CD4-positive, alpha-beta T cell treated with Interferon gamma for 1 hour (primary cell): Measurements from ENCODE around the gene EXOC4.
"Not testable (repeated sequence)": the region's sequence is repeated elsewhere in the genome, so short reads cannot be mapped to it uniquely, and the experiment has no call there.

Experiments used
- DNase-seq: peaks from one replicate; pipeline ENCODE4 v3.0.0-alpha.2; 2020

Gene EXOC4

DNA sequence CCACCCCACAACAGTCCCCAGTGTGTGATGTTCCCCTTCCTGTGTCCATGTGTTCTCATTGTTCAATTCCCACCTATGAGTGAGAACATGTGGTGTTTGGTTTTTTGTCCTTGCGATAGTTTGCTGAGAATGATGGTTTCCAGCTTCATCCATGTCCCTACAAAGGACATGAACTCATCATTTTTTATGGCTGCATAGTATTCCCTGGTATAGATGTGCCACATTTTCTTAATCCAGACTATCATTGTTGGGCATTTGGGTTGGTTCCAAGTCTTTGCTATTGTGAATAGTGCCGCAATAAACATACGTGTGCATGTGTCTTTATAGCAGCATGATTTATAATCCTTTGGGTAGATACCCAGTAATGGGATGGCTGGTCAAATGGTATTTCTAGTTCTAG is 26.1 kb downstream of the EXOC4 start:
- DNase-seq = not testable (repeated sequence)

DNA sequence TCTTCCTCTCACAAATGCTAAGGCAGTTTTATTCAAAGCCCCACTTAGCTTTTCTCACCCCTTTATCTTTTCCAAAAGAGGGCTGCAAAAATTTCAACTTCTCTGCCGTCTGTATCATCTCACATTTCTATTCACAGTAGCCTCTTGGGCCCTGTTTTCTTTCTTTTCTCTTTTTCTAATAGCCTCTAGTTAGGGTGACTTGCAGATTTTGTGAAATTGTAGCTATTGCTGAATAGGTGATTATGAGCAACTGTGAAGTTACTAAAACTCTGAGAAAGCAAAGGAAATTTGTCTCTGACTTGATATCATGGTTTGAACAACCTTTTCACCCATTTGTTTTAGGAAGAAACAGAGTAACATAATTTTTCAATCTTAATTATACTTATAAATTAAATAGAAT is 29.2 kb downstream of the EXOC4 start:
- DNase-seq = no peak

GRCh38 chr7:133284092-133284491 is 31.2 kb downstream of the EXOC4 start:
- DNase-seq = no peak

DNA sequence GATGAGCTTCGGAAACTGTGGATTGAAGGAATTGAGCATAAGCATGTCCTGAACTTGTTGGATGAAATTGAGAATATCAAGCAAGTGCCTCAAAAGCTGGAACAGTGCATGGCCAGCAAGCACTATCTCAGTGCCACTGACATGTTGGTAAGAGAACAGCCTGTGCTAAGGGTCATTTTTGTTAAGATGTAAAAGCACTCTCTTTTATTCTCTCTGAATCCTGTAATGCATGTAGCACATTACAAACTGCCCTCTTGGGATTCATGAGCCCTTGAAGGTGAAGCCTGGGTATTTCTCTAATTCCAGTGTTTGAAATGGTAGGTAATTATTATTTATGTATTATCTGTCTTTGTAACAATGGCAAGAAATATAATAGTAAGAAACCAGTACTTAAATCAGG is 36.1 kb downstream of the EXOC4 start:
- DNase-seq = no peak

- no peak for DNase-seq
Measured at GRCh38 chr7:133290041-133290440, 37.2 kb downstream of the EXOC4 start.

DNA sequence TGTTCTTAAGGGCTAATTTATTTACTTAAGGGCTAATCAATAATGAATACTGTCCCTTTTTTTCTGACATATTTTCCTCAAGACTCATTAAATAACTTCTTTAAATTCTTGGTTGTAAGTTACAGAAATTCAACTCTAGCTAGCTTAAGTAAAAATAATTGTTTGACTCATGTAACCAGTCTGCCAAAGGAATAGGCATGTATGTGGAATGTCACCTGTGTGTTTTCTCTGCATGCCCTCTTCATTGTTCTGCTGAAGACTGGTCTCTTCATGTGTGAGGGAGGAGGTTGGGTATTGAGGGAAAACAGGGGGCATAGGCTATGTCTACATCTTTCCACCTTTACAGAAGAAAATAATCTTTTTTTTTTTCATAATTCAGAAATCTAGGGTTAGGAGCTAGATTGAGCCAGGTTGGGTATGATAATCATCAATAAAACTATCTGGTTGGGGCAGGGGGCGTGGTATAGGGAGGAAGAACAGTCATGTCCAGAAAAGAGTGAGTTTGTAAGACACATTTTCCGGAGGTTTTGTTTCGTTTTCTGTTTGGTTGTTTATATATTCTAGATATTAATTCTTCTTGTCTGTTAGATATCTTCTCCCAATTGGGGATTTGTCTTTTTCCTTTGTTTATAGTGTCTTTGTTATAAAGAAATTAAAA is 37.9 kb downstream of the EXOC4 start:
- DNase-seq = no peak

DNA sequence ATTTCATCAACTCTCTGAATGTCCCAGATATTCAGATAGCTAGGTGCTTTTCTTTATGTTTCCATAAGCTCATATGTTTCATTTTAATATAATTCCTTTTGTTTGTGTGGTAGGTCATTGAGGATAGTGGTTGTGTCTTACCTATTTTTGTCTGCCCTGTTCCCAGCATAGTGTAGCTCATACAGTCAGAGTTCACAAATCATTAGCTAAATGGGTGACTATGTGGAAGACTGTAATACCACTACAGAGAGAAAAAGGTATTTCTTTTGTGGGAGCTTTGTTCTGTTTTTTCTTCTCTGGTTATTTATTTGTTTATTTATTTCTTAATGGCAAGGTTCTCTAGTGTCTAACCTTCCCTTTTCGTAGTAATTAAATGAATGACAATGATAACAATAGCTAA is 39.8 kb downstream of the EXOC4 start:
- DNase-seq = no peak

DNA sequence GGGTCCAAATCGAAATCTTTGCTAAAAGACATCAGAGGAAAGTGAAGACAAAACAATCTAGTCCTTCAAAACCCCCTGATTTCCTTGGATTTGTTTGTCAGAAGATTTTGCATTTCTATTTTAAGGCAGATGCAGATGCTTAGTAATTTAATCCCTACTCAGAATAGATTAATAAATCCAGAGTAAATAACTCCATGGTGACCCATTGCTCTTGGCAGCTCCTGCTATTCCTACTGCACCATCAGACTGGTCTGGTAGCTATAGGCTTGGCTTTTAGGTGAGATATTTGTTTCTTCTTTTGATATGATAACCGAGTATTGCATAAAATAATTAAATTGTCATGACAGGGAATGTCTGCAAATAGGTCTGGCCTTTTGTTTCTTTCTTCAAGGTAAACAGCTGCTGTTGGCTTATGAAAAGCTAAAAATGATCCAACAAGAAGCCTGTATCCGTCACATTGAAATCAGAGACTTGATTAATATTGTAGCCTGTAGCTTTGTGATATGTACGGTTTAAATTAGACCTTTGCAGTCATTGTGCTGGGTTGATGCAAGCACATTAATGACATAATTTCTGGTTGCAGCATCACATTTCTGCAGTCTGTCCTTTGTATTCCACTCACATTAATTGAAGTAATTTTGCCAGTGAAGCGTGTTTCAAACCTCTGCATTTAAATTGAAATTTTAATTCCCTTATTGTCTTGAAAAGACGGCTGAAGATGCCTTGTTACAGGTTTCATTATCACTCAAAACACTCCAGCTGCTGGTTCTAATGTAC is 40.7 kb downstream of the EXOC4 start:
- DNase-seq = no peak

- no peak for DNase-seq
Measured at GRCh38 chr7:133294234-133294633, 41.4 kb downstream of the EXOC4 start.

DNA sequence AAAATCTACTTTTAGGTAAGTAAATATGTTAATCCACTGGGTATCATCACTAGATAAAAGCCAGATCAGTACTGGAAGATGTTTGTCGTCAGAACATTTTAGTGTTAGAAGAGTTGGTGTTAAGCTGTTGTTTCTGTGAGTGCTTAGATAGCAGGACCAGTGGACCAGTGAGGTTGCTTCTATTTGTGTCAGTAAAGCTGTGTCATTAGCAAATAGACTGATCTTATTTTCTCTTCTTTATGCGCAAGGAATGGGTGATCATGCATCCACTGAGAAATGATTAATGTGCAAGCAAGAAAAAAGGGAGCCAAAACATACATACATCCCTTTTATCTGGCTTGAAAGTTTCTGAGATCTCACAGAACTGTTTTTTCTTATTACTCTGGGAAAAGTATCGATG is 42.6 kb downstream of the EXOC4 start:
- no peak for DNase-seq

DNA sequence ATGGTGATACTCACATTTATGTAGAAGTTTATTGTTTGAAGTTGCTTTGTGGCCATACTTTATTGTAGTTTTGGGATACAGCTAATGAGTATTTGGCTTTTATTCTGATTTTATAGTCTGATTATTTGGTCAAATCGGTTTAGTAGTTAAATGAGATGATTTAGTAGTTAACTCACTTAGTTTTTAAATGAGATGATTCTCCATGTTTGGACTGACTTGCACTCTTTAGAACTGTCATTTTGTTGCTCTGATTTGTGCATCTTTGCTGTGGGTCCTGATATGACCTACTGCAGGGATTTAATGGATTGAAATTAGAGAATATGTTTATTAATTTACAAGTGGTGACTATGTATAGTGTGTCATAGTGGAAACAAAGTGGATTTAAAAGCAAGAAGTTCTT is 44.2 kb downstream of the EXOC4 start:
- no peak for DNase-seq

DNA sequence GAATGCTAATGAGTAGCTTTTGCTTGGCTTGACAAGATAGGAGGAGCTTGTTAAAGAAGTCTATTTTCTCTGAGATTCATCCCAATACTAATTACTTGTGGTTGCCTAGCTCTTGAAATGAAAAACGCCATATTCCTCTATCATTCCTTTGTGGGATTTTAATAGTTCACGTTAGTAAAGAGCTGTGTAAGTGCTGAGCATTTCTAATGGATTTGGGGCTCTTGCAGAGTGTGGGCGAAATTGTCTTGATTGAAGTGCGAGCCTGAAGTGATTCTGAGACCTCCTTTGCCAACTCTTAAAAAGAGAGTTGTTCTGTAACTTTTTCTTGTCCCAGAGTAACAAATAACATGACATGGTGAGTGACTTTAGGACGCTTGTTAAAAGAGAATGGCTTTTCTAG is 45.2 kb downstream of the EXOC4 start:
- DNase-seq = no peak

DNA sequence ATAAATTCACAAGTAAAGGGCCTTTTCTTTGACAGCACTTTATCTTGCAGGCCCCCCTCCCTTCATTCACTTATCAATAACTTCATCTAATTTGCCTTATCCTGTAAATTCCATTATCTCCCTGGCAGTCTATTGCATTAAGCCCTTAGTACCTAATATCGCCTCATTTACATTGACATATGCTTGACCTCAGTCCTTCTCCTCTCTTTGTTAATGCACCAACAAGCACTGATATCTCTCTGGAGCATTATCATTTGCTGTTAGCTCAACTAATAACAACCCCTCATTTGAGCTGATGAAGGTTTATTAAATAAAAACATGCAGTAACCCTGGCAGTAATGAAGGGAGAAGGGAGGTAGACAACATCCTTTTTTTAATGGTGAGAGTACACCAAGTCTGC is 46.8 kb downstream of the EXOC4 start:
- no peak for DNase-seq

- DNase-seq = no peak
Measured at GRCh38 chr7:133300088-133300487, 47.2 kb downstream of the EXOC4 start.

GRCh38 chr7:133300811-133301210 is 47.9 kb downstream of the EXOC4 start:
- DNase-seq = no peak

DNA sequence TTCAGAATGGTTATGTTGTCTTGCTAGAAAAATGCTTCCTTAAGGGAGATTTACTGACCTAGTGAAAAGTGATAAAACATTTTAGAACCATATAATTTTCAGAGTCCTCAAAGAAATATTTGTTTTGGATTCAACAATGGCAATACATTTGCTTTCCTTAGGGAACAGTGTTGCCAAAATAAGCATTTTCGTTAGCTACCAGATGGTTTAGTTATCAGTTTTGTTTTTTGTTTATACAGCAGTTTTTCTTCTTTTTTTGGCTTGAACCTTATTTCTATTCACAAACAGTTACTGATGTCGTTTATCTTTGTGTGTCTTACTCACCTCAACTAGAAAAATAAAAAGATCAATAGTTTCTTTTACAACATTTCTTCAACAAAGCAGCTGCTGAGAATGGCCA is 48.6 kb downstream of the EXOC4 start:
- DNase-seq = no peak

DNA sequence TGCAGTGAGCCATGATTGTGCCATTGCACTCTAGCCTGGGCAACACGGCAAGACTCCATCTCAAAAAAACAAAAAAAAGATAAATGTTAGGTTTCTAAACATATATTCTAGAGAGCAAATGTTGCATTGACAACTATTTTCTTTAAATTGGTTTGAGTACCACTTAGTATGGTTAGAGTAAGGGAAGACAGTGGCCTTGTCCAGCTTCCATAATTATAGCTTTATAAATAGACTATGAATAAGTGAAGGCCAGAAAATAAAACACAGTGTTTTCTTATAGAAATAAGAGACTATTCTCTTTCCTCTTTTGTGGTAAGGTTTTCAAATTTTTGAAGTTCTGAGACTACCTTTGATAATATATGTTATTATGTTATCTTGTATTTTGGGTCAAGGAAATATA is 50.5 kb downstream of the EXOC4 start:
- no peak for DNase-seq

DNA sequence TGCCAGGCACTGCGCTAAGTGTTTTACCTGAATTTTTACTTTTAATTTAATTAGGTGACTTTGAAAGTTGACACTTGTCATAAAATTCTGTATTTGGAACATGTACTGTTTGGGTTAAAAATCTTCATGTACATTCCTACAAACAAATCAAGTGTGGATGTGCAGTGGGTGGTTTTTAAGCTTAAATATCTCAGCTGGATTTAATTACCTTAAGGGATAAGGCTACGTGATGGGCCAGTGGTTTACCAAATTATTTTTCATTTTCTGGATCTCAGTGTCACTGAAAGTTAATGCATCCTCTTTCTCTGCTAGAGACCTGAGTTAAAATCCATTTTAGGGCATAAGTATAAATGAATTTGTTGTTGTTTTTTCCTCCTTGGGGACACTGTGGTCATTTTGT is 51.1 kb downstream of the EXOC4 start:
- no peak for DNase-seq

DNA sequence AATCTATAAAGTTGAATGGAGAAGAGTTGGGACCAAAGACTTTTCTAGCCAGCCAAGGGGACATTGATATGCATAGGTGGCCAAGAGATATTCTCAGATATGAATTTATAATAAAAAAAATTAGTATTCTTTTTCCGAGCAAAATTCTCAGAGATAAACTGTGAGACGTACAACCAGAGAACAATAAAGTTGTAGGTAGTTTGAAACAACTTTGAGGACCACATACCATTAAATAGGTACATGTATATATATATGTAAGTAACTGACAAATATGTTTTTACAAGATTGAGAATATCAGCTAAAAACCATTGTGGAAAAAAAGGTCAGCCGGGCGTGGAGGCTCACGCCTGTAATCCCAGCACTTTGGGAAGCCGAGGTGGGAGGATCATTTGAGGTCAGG is 56.5 kb downstream of the EXOC4 start:
- no peak for DNase-seq

- DNase-seq = no peak
Measured at GRCh38 chr7:133310232-133310862, 57.5 kb downstream of the EXOC4 start.

DNA sequence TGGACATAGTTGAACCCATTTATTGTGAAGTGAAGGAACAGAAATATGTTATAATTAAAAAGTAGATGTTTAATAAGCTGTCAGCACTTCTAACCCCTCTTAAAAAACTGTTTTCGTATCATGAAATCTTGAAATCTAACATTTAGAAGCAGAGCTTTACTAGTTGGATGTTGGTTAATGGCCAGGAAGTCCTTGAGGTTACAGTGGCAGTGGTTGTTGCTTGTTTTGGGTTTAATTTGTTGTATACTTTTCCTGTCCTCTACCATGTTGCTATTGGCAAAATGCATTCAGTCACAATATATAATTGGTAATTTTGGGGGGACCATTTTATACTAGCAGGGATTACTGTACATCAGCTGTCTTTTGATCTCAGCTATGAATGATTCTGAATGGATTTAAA is 60.7 kb downstream of the EXOC4 start:
- no peak for DNase-seq

DNA sequence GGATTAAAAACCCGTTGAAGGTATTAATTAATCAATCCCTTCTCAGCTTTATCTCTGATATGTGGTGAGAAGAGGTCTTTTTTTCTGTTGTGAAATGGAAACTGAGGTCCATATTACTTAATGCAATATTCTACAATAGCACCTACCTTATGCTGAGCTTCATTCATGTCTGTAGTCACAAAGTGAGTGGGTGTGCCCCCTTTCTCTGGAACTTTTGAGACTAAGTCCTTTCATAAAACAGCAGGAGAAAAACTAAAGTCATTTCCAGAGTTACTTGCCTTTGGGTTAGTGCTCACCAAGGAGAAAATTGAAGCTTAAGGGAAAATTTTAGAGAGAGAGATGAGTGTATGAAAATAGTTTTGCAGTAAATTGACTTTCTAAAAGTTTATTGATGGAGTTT is 61.2 kb downstream of the EXOC4 start:
- DNase-seq = no peak

DNA sequence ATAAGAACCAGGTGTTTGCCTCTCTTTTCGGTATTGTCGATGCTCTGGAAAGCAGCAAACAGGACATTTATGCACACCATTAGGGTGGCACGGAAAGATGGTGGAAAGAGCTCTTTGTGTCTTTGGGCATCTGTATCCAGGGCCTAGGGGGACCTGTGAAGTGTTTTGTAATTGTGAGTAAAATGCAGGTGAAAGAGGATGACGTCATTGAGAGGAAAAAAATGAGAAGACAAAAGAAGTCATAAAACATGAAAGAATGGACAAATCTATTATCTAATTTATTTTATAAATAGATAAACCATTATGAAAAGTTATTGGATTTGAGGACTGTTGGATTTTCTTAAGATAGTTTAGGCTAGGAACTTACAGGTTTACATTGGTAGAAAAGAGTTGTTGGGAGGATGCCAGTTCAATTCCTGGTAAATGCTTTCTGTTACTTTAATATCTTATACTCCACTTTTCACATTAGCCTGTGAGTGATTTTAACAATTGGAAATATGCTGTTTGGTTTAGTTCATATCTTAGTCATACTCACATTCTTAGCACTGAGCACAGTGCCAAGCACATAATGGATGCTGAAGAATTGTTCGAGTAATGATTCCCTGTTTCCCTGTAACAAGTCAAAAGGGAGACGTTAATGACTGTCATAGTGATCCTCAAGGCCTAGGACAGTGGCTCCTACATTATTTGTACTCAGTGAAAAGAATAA is 62.6 kb downstream of the EXOC4 start:
- no peak for DNase-seq

GRCh38 chr7:133319842-133320241 is 67.0 kb downstream of the EXOC4 start:
- DNase-seq = no peak
